Measurements from ENCODE around the gene MATCAP1. TPM values are rescaled to one million over a fixed set of nuclear protein-coding genes. Genes with fewer than 3 reads are reported as not detected.
A peak's percentile ranks its signal among the peaks of the same experiment; 100 is the strongest.

Gene MATCAP1
- total and polyA plus RNA-seq, 2 of the 4 experiments (the other 2 are of a cell fraction): 8.2 to 43.9 TPM

DNA sequence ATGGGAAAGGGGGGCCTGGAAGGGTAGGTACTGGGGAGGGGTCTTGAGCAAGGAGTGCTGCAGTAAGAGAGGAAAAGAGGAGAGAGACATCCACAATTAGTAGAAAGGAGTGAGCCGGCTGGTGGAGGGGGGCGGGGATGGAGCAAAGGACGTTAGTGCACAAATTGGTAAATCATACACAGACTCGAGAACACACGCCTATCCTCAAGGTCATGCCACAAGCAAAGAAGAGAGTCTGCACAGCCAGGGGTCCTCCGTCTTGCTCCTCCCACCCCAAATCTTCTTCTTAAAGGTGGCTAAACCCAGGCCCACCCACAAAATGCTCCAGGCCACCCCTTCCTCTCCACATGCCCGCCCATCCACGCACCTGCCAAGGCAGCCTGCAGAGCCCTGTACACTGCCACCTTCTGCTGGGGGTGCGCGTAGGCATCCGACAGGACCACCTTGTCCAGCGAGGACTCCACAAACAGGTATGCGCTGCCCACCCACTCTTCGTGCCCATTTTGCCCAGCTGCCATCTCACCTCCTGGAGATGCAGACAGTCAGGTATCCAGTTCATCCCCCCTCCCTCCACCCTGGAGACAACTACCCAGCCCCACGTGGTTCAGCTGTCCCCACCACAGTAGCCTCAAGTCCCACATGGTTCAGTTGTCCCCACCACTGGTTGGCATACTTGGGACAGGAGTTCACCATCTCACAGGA, 27.5 kb downstream of the MATCAP1 start:
- H4K5ac ChIP-seq (ENCODE audit: low read depth, low read length): no peak overlapping the region
- WGBS, 2 experiments (ENCODE audit: extremely low coverage in 2 of 2, insufficient read length in 1 of 2): 58% methylated on average over 9 of the region's 15 CpGs; no CpG with 5 or more reads in 1 of the 2 experiments
- POLR2A ChIA-PET (ENCODE audit: unreplicated experiment): no interaction called here
- in situ Hi-C loops (cut with MboI; ENCODE audit: low sequenced_read_pairs): loop anchor here (5.0 kb wide), 1 partner anchor 194 kb away; the partner anchor contains the start of gene CES3
- BruUV-seq (replicated peaks): no TSS peak
- no peak overlapping the region for H2BK120ac ChIP-seq (ENCODE audit: low read depth, low read length)
- H3K9ac ChIP-seq (ENCODE audit: low read depth, low read length): no peak overlapping the region
- H2BK20ac ChIP-seq (ENCODE audit: low read depth, low read length): no peak overlapping the region
- H4K20me1 ChIP-seq (ENCODE audit: insufficient read depth, low read length): peaks cover 30% of the 10 kb centered on the region
- H3K18ac ChIP-seq (ENCODE audit: low read depth, low read length): no peak overlapping the region
- peaks cover 2% of the 10 kb centered on the region; the same call in 1 of the 2 replicates for H3K9me1 ChIP-seq (ENCODE audit: insufficient read depth, low read length)
- no peak for TF ChIP-seq SMC3 (IDR thresholded peaks at IDR 0.05; ENCODE audit: low read depth, low read length)
- TF ChIP-seq, protein P1, sequence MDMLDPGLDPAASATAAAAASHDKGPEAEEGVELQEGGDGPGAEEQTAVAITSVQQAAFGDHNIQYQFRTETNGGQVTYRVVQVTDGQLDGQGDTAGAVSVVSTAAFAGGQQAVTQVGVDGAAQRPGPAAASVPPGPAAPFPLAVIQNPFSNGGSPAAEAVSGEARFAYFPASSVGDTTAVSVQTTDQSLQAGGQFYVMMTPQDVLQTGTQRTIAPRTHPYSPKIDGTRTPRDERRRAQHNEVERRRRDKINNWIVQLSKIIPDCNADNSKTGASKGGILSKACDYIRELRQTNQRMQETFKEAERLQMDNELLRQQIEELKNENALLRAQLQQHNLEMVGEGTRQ (IDR thresholded peaks at IDR 0.05; ENCODE audit: low read depth, low read length): no peak
- no peak for TF ChIP-seq NFE2L2 (IDR thresholded peaks at IDR 0.05; ENCODE audit: low read depth, low read length)
- no peaks in the 10 kb centered on the region for H3K27me3 ChIP-seq (ENCODE audit: control insufficient read depth, insufficient read depth, low read length)
- no peak for ATAC-seq (ENCODE audit: low read depth)
- no peak overlapping the region for H3K14ac ChIP-seq (replicated peaks; ENCODE audit: low read depth, low read length)
- H3K4me2 ChIP-seq (ENCODE audit: low read depth, low read length): no peak overlapping the region
- H3K79me1 ChIP-seq (ENCODE audit: low read depth in 1 of 2, low read length in 2 of 2): peaks cover 10 to 20% of the 10 kb centered on the region in 2 experiments; a peak in 2 of 4 replicates
- H3K36me3 ChIP-seq (ENCODE audit: control insufficient read depth, insufficient read depth, low read length): no peaks in the 10 kb centered on the region
- no peaks in the 10 kb centered on the region for H3K9me3 ChIP-seq (ENCODE audit: control insufficient read depth, insufficient read depth, low read length)
- dilution Hi-C loops (cut with HindIII; ENCODE audit: low sequenced_read_pairs, unreplicated experiment): no loop called here
- CTCF ChIA-PET: interaction anchor here (1.2 to 1.3 kb wide), 4 partner anchors 8 to 195 kb away, joined by 3 to 9 read pairs (median 4); partner anchors contain the start of genes CES3 and HSF4
- H2BK5ac ChIP-seq (ENCODE audit: low read depth, low read length, poor library complexity, severe bottlenecking): no peak overlapping the region
- no peak overlapping the region for H3K56ac ChIP-seq (ENCODE audit: extremely low read depth, insufficient read depth, low read length)
- H3K23ac ChIP-seq (ENCODE audit: low read depth, low read length): no peak overlapping the region
- H3K4me1 ChIP-seq (ENCODE audit: control insufficient read depth, insufficient read depth, low read length): peaks cover 5% of the 10 kb centered on the region; the same call in 1 of the 2 replicates
- H2AFZ ChIP-seq (replicated peaks; ENCODE audit: low read length, poor library complexity): no peak overlapping the region
- no peak for DNase-seq
- no peak overlapping the region for H2BK15ac ChIP-seq (ENCODE audit: low read depth, low read length)
- H2AK5ac ChIP-seq (ENCODE audit: low read depth, low read length): 0 out of 2 replicates have a peak overlapping the region, but pooled peaks have one; percentile 6
- intact Hi-C loops (cut with micrococcal nuclease): loop anchor here (10.0 kb wide), 1 partner anchor 261 kb away; no protein-coding TSS in a partner anchor
- H2AK9ac ChIP-seq (replicated peaks; ENCODE audit: low read depth, low read length, poor library complexity): peak overlapping the region; percentile 61
- H3K27ac ChIP-seq (ENCODE audit: insufficient read depth, low read length): no peak overlapping the region
- H4K91ac ChIP-seq (ENCODE audit: insufficient read depth, low read depth, low read length): no peak overlapping the region
- H4K8ac ChIP-seq (ENCODE audit: low read depth in 2 of 2, low read length in 2 of 2): no peak overlapping the region
- no peak overlapping the region for H3K4me3 ChIP-seq (ENCODE audit: insufficient read depth, low read depth, low read length)
- H3K4ac ChIP-seq (ENCODE audit: low read depth, low read length): no peak overlapping the region

Data from IMR-90 (cell line).